ENCODE results near the gene ALDH3A1.

DNA sequence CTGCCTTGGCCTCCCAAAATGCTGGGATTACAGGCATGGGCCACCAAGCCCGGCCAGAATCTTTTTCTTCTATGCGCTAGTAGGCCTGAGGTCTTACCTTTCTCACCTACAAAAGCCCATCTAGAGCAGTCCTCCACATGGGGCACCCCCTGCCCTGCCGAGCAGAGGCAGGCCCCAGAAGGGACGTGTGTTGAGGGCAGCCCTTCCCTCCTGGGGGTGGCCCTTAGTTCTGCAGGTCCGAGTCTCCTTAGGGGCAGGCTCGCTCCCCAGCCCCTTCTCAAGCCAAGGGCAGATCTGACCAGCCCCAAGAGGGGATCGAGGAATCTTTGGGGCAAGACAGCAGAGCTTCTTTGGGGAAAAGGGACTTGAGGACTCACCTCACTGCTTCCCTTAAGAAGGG, 17.9 kb upstream of the ALDH3A1 start:
- TF ChIP-seq, protein P1, sequence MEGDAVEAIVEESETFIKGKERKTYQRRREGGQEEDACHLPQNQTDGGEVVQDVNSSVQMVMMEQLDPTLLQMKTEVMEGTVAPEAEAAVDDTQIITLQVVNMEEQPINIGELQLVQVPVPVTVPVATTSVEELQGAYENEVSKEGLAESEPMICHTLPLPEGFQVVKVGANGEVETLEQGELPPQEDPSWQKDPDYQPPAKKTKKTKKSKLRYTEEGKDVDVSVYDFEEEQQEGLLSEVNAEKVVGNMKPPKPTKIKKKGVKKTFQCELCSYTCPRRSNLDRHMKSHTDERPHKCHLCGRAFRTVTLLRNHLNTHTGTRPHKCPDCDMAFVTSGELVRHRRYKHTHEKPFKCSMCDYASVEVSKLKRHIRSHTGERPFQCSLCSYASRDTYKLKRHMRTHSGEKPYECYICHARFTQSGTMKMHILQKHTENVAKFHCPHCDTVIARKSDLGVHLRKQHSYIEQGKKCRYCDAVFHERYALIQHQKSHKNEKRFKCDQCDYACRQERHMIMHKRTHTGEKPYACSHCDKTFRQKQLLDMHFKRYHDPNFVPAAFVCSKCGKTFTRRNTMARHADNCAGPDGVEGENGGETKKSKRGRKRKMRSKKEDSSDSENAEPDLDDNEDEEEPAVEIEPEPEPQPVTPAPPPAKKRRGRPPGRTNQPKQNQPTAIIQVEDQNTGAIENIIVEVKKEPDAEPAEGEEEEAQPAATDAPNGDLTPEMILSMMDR (IDR thresholded peaks at IDR 0.05): no peak
- TF ChIP-seq POLR2A (IDR thresholded peaks at IDR 0.05): no peak
